Uterus (tissue), 2 donors: ENCODE measurements around the gene PAFAH1B2.

Source experiments
- CTCF ChIP-seq, 4 experiments: fragments of 200-600 bp in 2 of 4; fragments of 450-650 bp in 2 of 4; sonication (generic) in 2 of 4; IDR thresholded peaks; one replicate each; pipeline ENCODE4 v1.5.1; 2016 to 2019; ENCODE audit warnings: antibody characterized with exemption in 4 of 4, mild to moderate bottlenecking in 2 of 4, moderate library complexity in 1 of 4
- POLR2A ChIP-seq, 2 donors: fragments of 450-650 bp; IDR thresholded peaks; one replicate each; pipeline ENCODE4 v1.6.1; 2016; ENCODE audit warnings: antibody characterized with exemption in 2 of 2, mild to moderate bottlenecking in 1 of 2, moderate library complexity in 1 of 2

GRCh38 chr11:117222991-117223740, 79.1 kb downstream of the PAFAH1B2 start:
- TF ChIP-seq CTCF (IDR thresholded peaks at IDR 0.05) (no peak), POLR2A (IDR thresholded peaks at IDR 0.05) (no peak)
